Colonic mucosa (tissue), 4 donors: ENCODE data around the gene SERINC4. TPM values are rescaled to one million over a fixed set of nuclear protein-coding genes. Genes with fewer than 3 reads are reported as not detected.
"Not testable (repeated sequence)": the region's sequence is repeated elsewhere in the genome, so short reads cannot be mapped to it uniquely, and the experiment has no call there.

Experiments used
- DNase-seq: peaks from one replicate; pipeline ENCODE4 v3.0.0-alpha.2; 2020
- H3K27ac ChIP-seq: fragments of 200-600 bp; one replicate; pipeline ENCODE4 v1.8.0; 2021
- H3K27me3 ChIP-seq: fragments of 200-600 bp; one replicate; pipeline ENCODE4 v1.8.0; 2021
- H3K36me3 ChIP-seq: fragments of 200-600 bp; one replicate; pipeline ENCODE4 v1.8.0; 2021
- H3K4me1 ChIP-seq: fragments of 200-600 bp; one replicate; pipeline ENCODE4 v1.8.0; 2021; ENCODE audit warnings: mild to moderate bottlenecking
- H3K4me3 ChIP-seq: fragments of 200-600 bp; one replicate; pipeline ENCODE4 v1.8.0; 2021
- H3K9ac ChIP-seq, 2 donors: one replicate each; pipeline ENCODE4 v1.7.0; 2013; ENCODE audit warnings: control low read depth in 2 of 2, low read depth in 2 of 2, low read length in 2 of 2
- H3K9me3 ChIP-seq: fragments of 200-600 bp; one replicate; pipeline ENCODE4 v1.8.0; 2021
- intact Hi-C: fragments of 100-400 bp; cut with DNase I; formaldehyde crosslinking; loops from one replicate; pipeline ENCODE4 v1.14.1; 2022
- microRNA-seq: library from miRNA; unstranded; fragments of <30 nt; microRNA quantifications from one replicate; pipeline ENCODE4, GENCODE V29; 2019
- total RNA-seq, 2 donors: library from RNA; stranded (reverse); fragmentation: NEBNext Ultra II Directional in 1 of 2; extraction: Animal tissue kit (Norgen Biotek cat#: 25700) in 1 of 2; gene quantifications; one replicate each; pipeline ENCODE4 v1.2.1, GENCODE V29; 2021
- TF ChIP-seq, protein P1 (sequence below): fragments of 200-600 bp; IDR thresholded peaks from one replicate; pipeline ENCODE4 v1.8.0; 2022; ENCODE audit warnings: antibody characterized with exemption, mild to moderate bottlenecking
- donor health status: healthy.
- donor health status: DM: no; HTN: no; CAD: no.
- donor health status: DM: no; HTN: no; CAD: no.

SERINC4 gene
- total RNA-seq, 2 donors from 2014 or later, result 0.21 to 0.44 TPM

DNA sequence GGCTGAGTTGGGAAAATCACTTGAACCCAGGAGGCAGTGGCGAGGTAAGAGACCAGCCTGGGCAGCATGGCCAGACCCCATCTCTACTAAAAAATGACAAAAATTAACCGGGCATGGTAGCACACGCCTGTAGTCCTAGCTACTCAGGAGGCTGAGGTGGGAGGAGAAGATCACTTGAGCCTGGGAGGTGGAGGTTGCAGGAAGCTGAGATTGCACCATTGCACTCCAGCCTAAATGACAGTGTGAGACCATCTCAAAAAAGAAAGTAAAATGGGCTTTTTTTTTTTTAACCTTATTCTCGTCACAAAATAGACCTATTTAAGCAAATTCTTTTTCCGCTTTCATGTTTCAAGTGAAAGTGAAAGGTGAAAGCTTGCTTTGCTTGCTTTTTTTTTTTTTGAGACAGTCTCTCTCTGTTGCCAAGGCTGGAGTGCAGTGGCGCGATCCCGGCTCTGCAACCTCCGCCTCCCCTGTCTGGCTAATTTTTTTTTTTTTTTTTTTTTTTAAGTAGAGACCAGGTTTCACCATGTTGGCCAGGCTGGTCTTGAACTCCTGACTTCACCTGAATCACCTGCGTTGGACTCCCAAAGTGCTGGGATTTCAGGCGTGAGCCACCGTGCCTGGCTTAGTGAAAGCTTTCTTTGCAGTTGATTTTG is 50.2 kb downstream of the SERINC4 start:
- no peak for DNase-seq
- H3K4me1 ChIP-seq, result peaks cover 7% of the 10 kb centered on the region

DNA sequence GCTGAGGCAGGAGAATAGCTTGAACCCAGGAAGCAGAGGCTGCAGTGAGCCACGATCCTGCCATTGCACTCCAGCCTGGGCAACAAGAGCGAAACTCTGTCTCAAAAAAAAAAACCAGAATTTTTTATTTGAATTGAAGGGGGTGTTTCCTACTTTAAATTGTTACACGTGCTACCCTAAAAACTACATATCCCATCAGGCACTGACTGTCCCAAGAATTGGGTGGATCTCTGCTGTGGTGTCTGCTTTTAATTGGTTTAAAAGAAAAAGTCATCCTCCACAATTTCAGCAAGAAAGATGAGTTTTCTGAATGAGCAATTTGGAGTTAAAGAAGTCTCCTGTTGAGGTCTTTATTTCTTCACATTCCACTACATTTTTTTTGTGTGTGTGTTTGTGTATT is 51.6 kb downstream of the SERINC4 start:
- Histone ChIP-seq H3K9ac (no peak overlapping the region), H3K27me3 (no peaks in the 10 kb centered on the region), H3K36me3 (no peaks in the 10 kb centered on the region), H3K27ac (no peak overlapping the region), H3K4me3 (no peak overlapping the region), H3K9me3 (no peaks in the 10 kb centered on the region), H3K4me1 (peaks cover 7% of the 10 kb centered on the region)
- DNase-seq, result no peak
- intact Hi-C loops, result no loop called here
- TF ChIP-seq, protein P1, sequence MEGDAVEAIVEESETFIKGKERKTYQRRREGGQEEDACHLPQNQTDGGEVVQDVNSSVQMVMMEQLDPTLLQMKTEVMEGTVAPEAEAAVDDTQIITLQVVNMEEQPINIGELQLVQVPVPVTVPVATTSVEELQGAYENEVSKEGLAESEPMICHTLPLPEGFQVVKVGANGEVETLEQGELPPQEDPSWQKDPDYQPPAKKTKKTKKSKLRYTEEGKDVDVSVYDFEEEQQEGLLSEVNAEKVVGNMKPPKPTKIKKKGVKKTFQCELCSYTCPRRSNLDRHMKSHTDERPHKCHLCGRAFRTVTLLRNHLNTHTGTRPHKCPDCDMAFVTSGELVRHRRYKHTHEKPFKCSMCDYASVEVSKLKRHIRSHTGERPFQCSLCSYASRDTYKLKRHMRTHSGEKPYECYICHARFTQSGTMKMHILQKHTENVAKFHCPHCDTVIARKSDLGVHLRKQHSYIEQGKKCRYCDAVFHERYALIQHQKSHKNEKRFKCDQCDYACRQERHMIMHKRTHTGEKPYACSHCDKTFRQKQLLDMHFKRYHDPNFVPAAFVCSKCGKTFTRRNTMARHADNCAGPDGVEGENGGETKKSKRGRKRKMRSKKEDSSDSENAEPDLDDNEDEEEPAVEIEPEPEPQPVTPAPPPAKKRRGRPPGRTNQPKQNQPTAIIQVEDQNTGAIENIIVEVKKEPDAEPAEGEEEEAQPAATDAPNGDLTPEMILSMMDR, result no peak

More for the DNA sequence above, 50.2 kb downstream of the SERINC4 start:
- peak overlapping the region; percentile 2 for H3K27ac ChIP-seq
- H3K9me3 ChIP-seq, result no peaks in the 10 kb centered on the region
- intact Hi-C loops, result no loop called here
- H3K9ac ChIP-seq, result no peak overlapping the region
- TF ChIP-seq, protein P1, result no peak
- peaks cover 6% of the 10 kb centered on the region for H3K36me3 ChIP-seq
- H3K27me3 ChIP-seq, result no peaks in the 10 kb centered on the region
- no peak overlapping the region for H3K4me3 ChIP-seq

DNA sequence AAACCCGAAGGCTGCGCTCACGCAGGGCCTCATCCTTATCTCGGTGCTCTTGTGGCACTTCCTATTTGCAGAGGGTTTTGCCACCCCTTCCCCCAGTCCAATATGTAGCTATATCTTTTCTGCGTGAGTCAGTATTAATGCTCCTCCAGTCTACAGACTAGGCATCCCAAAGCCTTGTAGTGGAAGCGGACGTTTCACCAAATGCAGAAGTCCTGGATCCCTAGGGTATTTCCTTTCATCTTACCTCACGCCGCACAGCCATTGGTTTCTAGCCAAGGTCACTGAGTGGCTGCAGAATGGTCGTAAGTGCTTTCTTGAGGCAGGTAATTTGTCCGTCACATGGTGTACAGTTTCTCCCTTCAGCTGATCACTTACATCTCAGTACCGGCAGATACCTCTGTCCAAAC is 53.1 kb downstream of the SERINC4 start:
- Histone ChIP-seq H3K9ac (peak overlapping the region; percentile 74 to 97), H3K4me3 (peak overlapping the region; percentile 77), H3K27ac (peak overlapping the region; percentile 92)
- H3K27me3 ChIP-seq, H3K4me1 ChIP-seq, intact Hi-C loops, H3K36me3 ChIP-seq, H3K9me3 ChIP-seq: not testable (repeated sequence)
- DNase-seq, result peak; percentile 38

DNA sequence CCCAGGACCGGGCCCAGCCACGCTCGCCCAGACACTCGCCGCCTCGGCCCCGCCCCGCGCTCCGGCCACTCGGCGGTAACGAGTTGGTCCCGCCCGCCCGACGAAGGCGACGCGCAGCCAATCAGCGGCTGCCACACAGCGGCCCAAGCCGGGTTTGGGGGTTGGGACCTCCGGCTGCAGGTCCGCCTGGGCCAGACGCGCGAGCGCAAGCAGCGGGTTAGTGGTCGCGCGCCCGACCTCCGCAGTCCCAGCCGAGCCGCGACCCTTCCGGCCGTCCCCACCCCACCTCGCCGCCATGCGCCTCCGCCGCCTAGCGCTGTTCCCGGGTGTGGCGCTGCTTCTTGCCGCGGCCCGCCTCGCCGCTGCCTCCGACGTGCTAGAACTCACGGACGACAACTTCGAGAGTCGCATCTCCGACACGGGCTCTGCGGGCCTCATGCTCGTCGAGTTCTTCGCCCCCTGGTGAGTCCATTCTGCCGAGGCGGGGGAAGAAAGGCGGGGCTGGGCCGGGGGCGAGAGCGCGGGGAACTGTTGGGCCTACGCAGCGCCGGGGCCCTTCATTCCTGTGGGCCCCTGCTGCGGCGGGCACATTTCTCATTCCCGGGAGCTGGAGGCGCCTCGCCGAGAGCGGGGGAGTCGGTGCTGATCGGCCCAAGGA is 53.6 kb downstream of the SERINC4 start, which contains the start of gene PDIA3:
Gene PDIA3 (plus strand): TSS at position 194 of the 658 bp plus-strand sequence. CDS start 102 bp downstream, at position 296.
- intact Hi-C loops, H3K9me3 ChIP-seq, H3K27me3 ChIP-seq, H3K36me3 ChIP-seq, H3K4me1 ChIP-seq: not testable (repeated sequence)
- peak; percentile 94 for DNase-seq
- peak within 1 kb of the TSS; percentile 74 to 97 for H3K9ac ChIP-seq
- peak within 1 kb of the TSS; percentile 92 for H3K27ac ChIP-seq
- H3K4me3 ChIP-seq, result peak within 1 kb of the TSS; percentile 77

Small RNA genes lying within 50 kb of the gene (microRNA-seq; reads per million reads assigned to microRNA genes)
- gene MIR1282, result not detected

Other genes with a start within 250 kb of the SERINC4 start
- gene PPIP5K1, start 210.0 kb downstream of the SERINC4 start, total RNA-seq, result 100 to 1,000 TPM in 1 of 2 donors, 10 to 100 TPM in 1; 62.5 to 116 TPM
- 100 to 1,000 TPM; 216 to 227 TPM for gene CKMT1B, start 206.2 kb downstream of the SERINC4 start, total RNA-seq
- 1 to 10 TPM in 1 of 2 donors, under 1 TPM in 1; 0.74 to 1.1 TPM for gene STRC, start 181.4 kb downstream of the SERINC4 start, total RNA-seq
- 1 to 10 TPM; 3.6 to 9.2 TPM for gene CATSPER2, start 151.4 kb downstream of the SERINC4 start, total RNA-seq
- gene CKMT1A, start 106.4 kb downstream of the SERINC4 start, total RNA-seq, result 100 to 1,000 TPM; 184 to 204 TPM
- 100 to 1,000 TPM; 554 to 846 TPM for gene PDIA3, start 53.8 kb downstream of the SERINC4 start, total RNA-seq
- 10 to 100 TPM; 23.3 to 34.9 TPM for gene ELL3, start 23.3 kb downstream of the SERINC4 start, total RNA-seq
- gene SERF2, start 7.9 kb downstream of the SERINC4 start, total RNA-seq, result 1,000 to 10,000 TPM; 1,223 to 1,445 TPM
- 10 to 100 TPM in 1 of 2 donors, 1 to 10 TPM in 1; 5.0 to 25.7 TPM for gene HYPK, start 379 bp upstream of the SERINC4 start, total RNA-seq
- 10 to 100 TPM; 20.7 to 27.8 TPM for gene MFAP1, start 24.5 kb upstream of the SERINC4 start, total RNA-seq
- gene WDR76, start 26.8 kb upstream of the SERINC4 start, total RNA-seq, result 10 to 100 TPM in 1 of 2 donors, 1 to 10 TPM in 1; 6.8 to 20.7 TPM